HuH-7 (cell line): ENCODE measurements around the gene FOXP1.

Experiments
- DNase-seq: peaks from one replicate; pipeline ENCODE4 v3.0.0; 2011; ENCODE audit warnings: low spot score

Gene FOXP1

GRCh38 chr3:71144525-71145253, 438.8 kb downstream of the FOXP1 start:
- DNase-seq, result no peak

GRCh38 chr3:71143493-71143892, 440.0 kb downstream of the FOXP1 start:
- no peak for DNase-seq

GRCh38 chr3:71142441-71143161, 440.9 kb downstream of the FOXP1 start:
- DNase-seq, result no peak

GRCh38 chr3:71140477-71140876, 443.1 kb downstream of the FOXP1 start:
- DNase-seq, result no peak

GRCh38 chr3:71139496-71139895, 444.0 kb downstream of the FOXP1 start:
- no peak for DNase-seq

- DNase-seq, result no peak
Observed at GRCh38 chr3:71138410-71138809, 445.1 kb downstream of the FOXP1 start.

GRCh38 chr3:71136276-71136675, 447.3 kb downstream of the FOXP1 start:
- no peak for DNase-seq

- no peak for DNase-seq
Observed at GRCh38 chr3:71135373-71136088, 448.0 kb downstream of the FOXP1 start.

GRCh38 chr3:71134521-71134920, 449.0 kb downstream of the FOXP1 start:
- DNase-seq, result no peak

GRCh38 chr3:71133865-71134264, 449.7 kb downstream of the FOXP1 start:
- no peak for DNase-seq

- no peak for DNase-seq
Observed at GRCh38 chr3:71132995-71133730, 450.4 kb downstream of the FOXP1 start.

- DNase-seq, result no peak
Observed at GRCh38 chr3:71131375-71132314, 451.9 kb downstream of the FOXP1 start.

- DNase-seq, result no peak
Observed at GRCh38 chr3:71130471-71131374, 452.8 kb downstream of the FOXP1 start.

GRCh38 chr3:71129611-71130431, 453.7 kb downstream of the FOXP1 start:
- DNase-seq, result no peak

GRCh38 chr3:71128961-71129360, 454.6 kb downstream of the FOXP1 start:
- DNase-seq, result no peak

- no peak for DNase-seq
Observed at GRCh38 chr3:71127844-71128243, 455.7 kb downstream of the FOXP1 start.

- DNase-seq, result no peak
Observed at GRCh38 chr3:71127052-71127831, 456.3 kb downstream of the FOXP1 start.

GRCh38 chr3:71125738-71126137, 457.8 kb downstream of the FOXP1 start:
- no peak for DNase-seq
